ENCODE data around the gene ITGB1.
"Not testable (repeated sequence)": the region's sequence is repeated elsewhere in the genome, so short reads cannot be mapped to it uniquely, and the experiment has no call there.

The ITGB1 gene

DNA sequence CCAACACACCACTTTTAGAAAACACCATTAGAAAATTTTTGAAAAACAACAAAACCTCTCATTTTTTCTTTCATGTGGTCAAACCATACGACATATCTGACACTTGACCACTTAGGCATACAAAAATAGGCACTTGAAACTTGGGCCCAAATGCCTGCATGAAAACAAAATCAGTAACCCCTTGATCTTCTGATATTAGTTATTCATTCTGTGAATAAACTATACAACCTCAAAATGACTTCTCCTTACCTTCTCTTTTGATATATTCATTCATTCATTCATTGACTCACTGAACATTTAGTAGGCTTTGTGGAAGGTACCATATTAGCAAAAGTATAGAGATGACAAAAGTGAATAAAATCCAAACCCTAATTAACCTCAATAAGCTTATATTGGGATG lies 26.4 kb downstream of the ITGB1 start:
- DNase-seq (ENCODE audit: low read depth): no peak
- no peak overlapping the region for H3K4me3 ChIP-seq (ENCODE audit: low read depth, low read length)
- TF ChIP-seq CTCF (IDR thresholded peaks at IDR 0.05; ENCODE audit: control insufficient read depth, extremely low read depth, insufficient read depth): no peak

DNA sequence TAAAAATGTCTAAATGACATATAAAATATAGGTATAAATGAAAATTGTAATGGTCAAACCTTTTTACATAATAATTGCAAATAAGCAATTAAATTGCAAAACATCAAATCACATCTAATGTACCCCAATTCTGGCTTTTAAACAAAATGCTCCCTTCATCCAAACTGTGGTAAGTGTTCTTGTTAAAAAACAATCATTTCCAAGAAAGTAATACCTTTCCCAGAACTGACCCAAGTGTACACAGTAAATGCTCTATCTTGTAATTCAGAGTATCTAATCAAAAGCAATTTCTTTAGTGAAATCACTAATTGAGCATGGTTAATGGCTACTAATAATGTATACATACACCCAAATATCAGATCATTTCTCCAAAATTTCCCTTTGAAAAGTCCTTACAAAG lies 28.0 kb downstream of the ITGB1 start:
- no peak overlapping the region for H3K4me3 ChIP-seq (ENCODE audit: low read depth, low read length)
- no peak for TF ChIP-seq CTCF (IDR thresholded peaks at IDR 0.05; ENCODE audit: control insufficient read depth, extremely low read depth, insufficient read depth)
- no peak for DNase-seq (ENCODE audit: low read depth)

DNA sequence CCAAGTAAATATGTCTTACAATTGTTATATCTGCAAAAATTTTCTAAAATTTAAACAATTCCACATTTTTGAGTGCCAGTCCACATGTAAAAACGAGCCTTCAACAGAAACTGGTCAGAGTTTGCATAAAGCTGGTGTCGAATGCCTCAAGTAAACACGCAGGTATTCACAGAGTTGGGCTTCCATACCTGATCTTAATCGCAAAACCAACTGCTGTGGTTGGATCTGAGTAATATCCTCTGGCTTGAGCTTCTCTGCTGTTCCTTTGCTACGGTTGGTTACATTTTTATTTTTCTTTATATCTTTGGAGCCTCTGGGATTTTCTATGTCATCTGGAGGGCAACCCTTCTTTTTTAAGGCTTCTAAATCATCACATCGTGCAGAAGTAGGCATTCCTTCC lies 28.4 kb downstream of the ITGB1 start:
- no peak overlapping the region for H3K4me3 ChIP-seq (ENCODE audit: low read depth, low read length)
- no peak for TF ChIP-seq CTCF (IDR thresholded peaks at IDR 0.05; ENCODE audit: control insufficient read depth, extremely low read depth, insufficient read depth)
- no peak for DNase-seq (ENCODE audit: low read depth)

- no peak for TF ChIP-seq CTCF (IDR thresholded peaks at IDR 0.05; ENCODE audit: control insufficient read depth, extremely low read depth, insufficient read depth)
- no peak overlapping the region for H3K4me3 ChIP-seq (ENCODE audit: low read depth, low read length)
- DNase-seq (ENCODE audit: low read depth): no peak
Observed at GRCh38 chr10:32927750-32928149, 30.3 kb downstream of the ITGB1 start.

- no peak for TF ChIP-seq CTCF (IDR thresholded peaks at IDR 0.05; ENCODE audit: control insufficient read depth, extremely low read depth, insufficient read depth)
- DNase-seq (ENCODE audit: low read depth): no peak
- H3K4me3 ChIP-seq (ENCODE audit: low read depth, low read length): no peak overlapping the region
Observed at GRCh38 chr10:32923849-32924248, 34.2 kb downstream of the ITGB1 start.

- H3K4me3 ChIP-seq (ENCODE audit: low read depth, low read length): no peak overlapping the region
- no peak for DNase-seq (ENCODE audit: low read depth)
- no peak for TF ChIP-seq CTCF (IDR thresholded peaks at IDR 0.05; ENCODE audit: control insufficient read depth, extremely low read depth, insufficient read depth)
Observed at GRCh38 chr10:32923134-32923533, 34.9 kb downstream of the ITGB1 start.

GRCh38 chr10:32922170-32922569 lies 35.9 kb downstream of the ITGB1 start:
- no peak for DNase-seq (ENCODE audit: low read depth)
- TF ChIP-seq CTCF (IDR thresholded peaks at IDR 0.05; ENCODE audit: control insufficient read depth, extremely low read depth, insufficient read depth): no peak
- H3K4me3 ChIP-seq (ENCODE audit: low read depth, low read length): no peak overlapping the region

DNA sequence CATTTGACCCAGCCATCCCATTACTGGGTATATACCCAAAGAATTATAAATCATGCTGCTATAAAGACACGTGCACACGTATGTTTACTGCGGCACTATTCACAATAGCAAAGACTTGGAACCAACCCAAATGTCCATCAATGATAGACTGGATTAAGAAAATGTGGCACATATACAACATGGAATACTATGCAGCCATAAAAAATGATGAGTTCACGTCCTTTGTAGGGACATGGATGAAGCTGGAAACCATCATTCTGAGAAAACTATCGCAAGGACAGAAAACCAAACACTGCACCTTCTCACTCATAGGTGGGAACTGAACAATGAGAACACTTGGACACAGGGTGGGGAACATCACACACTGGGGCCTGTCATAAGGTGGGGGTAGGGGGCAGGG lies 40.2 kb downstream of the ITGB1 start:
- H3K4me3 ChIP-seq (ENCODE audit: low read depth, low read length): not testable (repeated sequence)

More for the DNA sequence above, 40.2 kb downstream of the ITGB1 start:
- not testable (repeated sequence) for DNase-seq (ENCODE audit: low read depth)

Data from LNCaP clone FGC (cell line).